SK-N-SH treated with all-trans-retinoic acid at 6 μM for 48 hours (cell line): Measurements from ENCODE around the gene OR8J1.

ENCODE experiments used
- ATAC-seq: fragments of 200-7000 bp; cut with Tn5 transposase; 3 replicates; pipeline ENCODE4 v1.9.1; 2020; ENCODE audit warnings: mild to moderate bottlenecking, moderate library complexity
- ARNTL ChIP-seq: fragments of 450-650 bp; formaldehyde crosslinking; IDR thresholded peaks from 2 replicates; pipeline ENCODE4 v1.5.0; 2020; ENCODE audit warnings: low read depth, mild to moderate bottlenecking, moderate library complexity, borderline replicate concordance
- BACH2 ChIP-seq: fragments of 250-450 bp; sonication (Bioruptor Pico); IDR thresholded peaks from 2 replicates; pipeline ENCODE4 v1.9.0; 2021; ENCODE audit warnings: mild to moderate bottlenecking, borderline replicate concordance
- CREB5 ChIP-seq: fragments of 250-450 bp; sonication (Bioruptor Pico); IDR thresholded peaks from 2 replicates; pipeline ENCODE4 v1.5.1; 2020; ENCODE audit warnings: low read depth, mild to moderate bottlenecking, moderate library complexity
- CSDC2 ChIP-seq: fragments of 250-450 bp; sonication (Bioruptor Pico); IDR thresholded peaks from 2 replicates; pipeline ENCODE4 v1.5.0; 2020; ENCODE audit warnings: mild to moderate bottlenecking, moderate library complexity
- CSRNP3 ChIP-seq: fragments of 250-450 bp; sonication (Bioruptor Pico); IDR thresholded peaks from 2 replicates; pipeline ENCODE4 v1.5.1; 2021; ENCODE audit warnings: mild to moderate bottlenecking, moderate library complexity
- ESRRG ChIP-seq: fragments of 250-450 bp; sonication (Bioruptor Pico); IDR thresholded peaks from 2 replicates; pipeline ENCODE4 v1.6.1; 2021; ENCODE audit warnings: mild to moderate bottlenecking
- GLIS3 ChIP-seq: fragments of 250-450 bp; sonication (Bioruptor Pico); IDR thresholded peaks from 2 replicates; pipeline ENCODE4 v1.5.0; 2020; ENCODE audit warnings: mild to moderate bottlenecking, moderate library complexity
- ISL1 ChIP-seq: fragments of 250-450 bp; sonication (Bioruptor Pico); IDR thresholded peaks from 2 replicates; pipeline ENCODE4 v2.1.2; 2022; ENCODE audit warnings: mild to moderate bottlenecking, moderate library complexity
- OSR1 ChIP-seq: fragments of 250-450 bp; sonication (Bioruptor Pico); IDR thresholded peaks from 2 replicates; pipeline ENCODE4 v1.8.0; 2022; ENCODE audit warnings: moderate library complexity, mild to moderate bottlenecking, inconsistent platforms
- PATZ1 ChIP-seq: fragments of 250-450 bp; sonication (Bioruptor Pico); IDR thresholded peaks from 2 replicates; pipeline ENCODE4 v1.8.0; 2020; ENCODE audit warnings: mild to moderate bottlenecking, moderate library complexity, borderline replicate concordance
- POU6F1 ChIP-seq: fragments of 250-450 bp; sonication (Bioruptor Pico); IDR thresholded peaks from 2 replicates; pipeline ENCODE4 v1.8.0; 2021; ENCODE audit warnings: low read depth, mild to moderate bottlenecking, moderate library complexity, borderline replicate concordance
- PPARA ChIP-seq: fragments of 250-450 bp; sonication (Bioruptor Pico); IDR thresholded peaks from 2 replicates; pipeline ENCODE4 v1.5.0; 2020; ENCODE audit warnings: mild to moderate bottlenecking, borderline replicate concordance
- TOX ChIP-seq: fragments of 250-450 bp; sonication (Bioruptor Pico); IDR thresholded peaks from 2 replicates; pipeline ENCODE4 v1.8.0; 2021; ENCODE audit warnings: mild to moderate bottlenecking, moderate library complexity, borderline replicate concordance
- TSHZ2 ChIP-seq: fragments of 250-450 bp; sonication (Bioruptor Pico); IDR thresholded peaks from 2 replicates; pipeline ENCODE4 v1.5.0; 2020; ENCODE audit warnings: mild to moderate bottlenecking, moderate library complexity
- ZC3H10 ChIP-seq: fragments of 250-450 bp; sonication (Bioruptor Pico); IDR thresholded peaks from 2 replicates; pipeline ENCODE4 v1.5.1; 2021; ENCODE audit warnings: mild to moderate bottlenecking, moderate library complexity
- ZFP3 ChIP-seq: fragments of 250-450 bp; sonication (Bioruptor Pico); IDR thresholded peaks from 2 replicates; pipeline ENCODE4 v1.5.0; 2020; ENCODE audit warnings: mild to moderate bottlenecking, moderate library complexity
- ZFP30 ChIP-seq: fragments of 450-650 bp; formaldehyde crosslinking; IDR thresholded peaks from 2 replicates; pipeline ENCODE4 v1.5.0; 2022; ENCODE audit warnings: mild to moderate bottlenecking, moderate library complexity
- ZNF565 ChIP-seq: fragments of 450-650 bp; formaldehyde crosslinking; conservative IDR thresholded peaks from 2 replicates; pipeline ENCODE4 v1.5.0; 2020; ENCODE audit warnings: low read depth, mild to moderate bottlenecking, moderate library complexity
- ZNF70 ChIP-seq: fragments of 450-650 bp; formaldehyde crosslinking; IDR thresholded peaks from 2 replicates; pipeline ENCODE4 v1.5.0; 2020; ENCODE audit warnings: mild to moderate bottlenecking, moderate library complexity
- ZNF8 ChIP-seq: fragments of 450-650 bp; formaldehyde crosslinking; IDR thresholded peaks from 2 replicates; pipeline ENCODE4 v1.5.0; 2020; ENCODE audit warnings: mild to moderate bottlenecking, moderate library complexity

The OR8J1 gene

GRCh38 chr11:56353991-56354390 is at the start of gene OR8J1:
Gene OR8J1, plus strand, starts transcription at chr11:56354291. Its CDS starts 5,956 bp downstream, at chr11:56360247.
- no peak for ATAC-seq
- TF ChIP-seq CSRNP3 (CRISPR knock-in tag) = no peak
- TF ChIP-seq ZNF70 (CRISPR knock-in tag) = no peak
- TF ChIP-seq PATZ1 (CRISPR knock-in tag) = no peak
- no peak for TF ChIP-seq ZNF565 (CRISPR knock-in tag)
- no peak for TF ChIP-seq GLIS3
- TF ChIP-seq POU6F1 = no peak
- no peak for TF ChIP-seq ZC3H10 (CRISPR knock-in tag)
- TF ChIP-seq PPARA (CRISPR knock-in tag) = no peak
- no peak for TF ChIP-seq OSR1
- no peak for TF ChIP-seq CREB5 (CRISPR knock-in tag)
- TF ChIP-seq ZFP3 = no peak
- no peak for TF ChIP-seq CSDC2 (CRISPR knock-in tag)
- TF ChIP-seq ZFP30 (CRISPR knock-in tag) = no peak
- TF ChIP-seq TOX (CRISPR knock-in tag) = no peak
- no peak for TF ChIP-seq ZNF8 (CRISPR knock-in tag)
- no peak for TF ChIP-seq ESRRG
- TF ChIP-seq TSHZ2 = no peak
- no peak for TF ChIP-seq BACH2 (CRISPR knock-in tag)

GRCh38 chr11:56307836-56308235 is 46.3 kb upstream of the OR8J1 start:
- ATAC-seq = no peak
- TF ChIP-seq CREB5 (CRISPR knock-in tag) (no peak), OSR1 (no peak), ESRRG (no peak), TOX (CRISPR knock-in tag) (no peak), ZNF8 (CRISPR knock-in tag) (no peak), ZFP3 (no peak), PPARA (CRISPR knock-in tag) (no peak), GLIS3 (no peak), POU6F1 (no peak), ZNF565 (CRISPR knock-in tag) (no peak), CSDC2 (CRISPR knock-in tag) (no peak), TSHZ2 (no peak), ISL1 (CRISPR knock-in tag) (no peak), PATZ1 (CRISPR knock-in tag) (no peak), ZC3H10 (CRISPR knock-in tag) (no peak), ZFP30 (CRISPR knock-in tag) (no peak), ARNTL (CRISPR knock-in tag) (no peak), ZNF70 (CRISPR knock-in tag) (no peak)
